Activated CD4-positive, CD25-positive, alpha-beta regulatory T cell treated with anti-CD3 and anti-CD28 coated beads, Interleukin-2, amount 50 U/mL, for 72 hours (primary cell): ENCODE data around the gene ZNF775.
A peak's percentile ranks its signal among the peaks of the same experiment; 100 is the strongest.

Experiments used
- DNase-seq: peaks from one replicate; pipeline ENCODE4 v3.0.0; 2021

ZNF775 gene

DNA sequence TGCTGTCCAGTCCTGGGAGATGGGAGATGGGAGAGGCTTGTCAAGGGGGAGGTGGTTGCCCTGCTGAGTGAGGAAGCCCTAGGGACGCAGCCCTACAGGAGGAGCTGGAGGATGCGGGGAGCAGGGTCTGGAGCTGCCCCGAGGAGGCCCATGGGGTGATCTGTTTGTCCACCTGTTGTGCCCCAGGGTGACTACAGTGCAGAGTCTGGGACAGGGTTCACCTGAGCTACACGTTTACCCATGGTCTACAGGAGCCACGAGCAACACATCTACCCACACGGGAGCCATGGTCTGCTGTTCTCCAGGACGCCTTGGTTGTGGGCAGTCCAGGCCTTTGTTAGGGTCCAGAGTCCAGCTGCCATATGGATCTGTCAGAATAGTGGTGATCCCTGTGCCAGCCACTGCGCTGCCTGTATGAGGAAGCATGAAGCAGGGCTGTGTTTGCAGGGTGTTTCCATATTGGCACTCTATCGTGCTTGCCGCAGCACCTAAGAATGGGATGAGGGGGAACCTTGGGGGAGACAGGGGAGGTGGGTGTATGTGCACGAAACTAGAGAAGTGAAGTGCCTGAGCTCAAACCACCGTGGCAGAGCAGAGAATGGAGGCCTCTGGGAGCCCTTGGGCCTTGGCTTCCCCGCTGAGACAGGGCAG is 23.7 kb downstream of the ZNF775 start:
- peak; percentile 19 for DNase-seq

DNA sequence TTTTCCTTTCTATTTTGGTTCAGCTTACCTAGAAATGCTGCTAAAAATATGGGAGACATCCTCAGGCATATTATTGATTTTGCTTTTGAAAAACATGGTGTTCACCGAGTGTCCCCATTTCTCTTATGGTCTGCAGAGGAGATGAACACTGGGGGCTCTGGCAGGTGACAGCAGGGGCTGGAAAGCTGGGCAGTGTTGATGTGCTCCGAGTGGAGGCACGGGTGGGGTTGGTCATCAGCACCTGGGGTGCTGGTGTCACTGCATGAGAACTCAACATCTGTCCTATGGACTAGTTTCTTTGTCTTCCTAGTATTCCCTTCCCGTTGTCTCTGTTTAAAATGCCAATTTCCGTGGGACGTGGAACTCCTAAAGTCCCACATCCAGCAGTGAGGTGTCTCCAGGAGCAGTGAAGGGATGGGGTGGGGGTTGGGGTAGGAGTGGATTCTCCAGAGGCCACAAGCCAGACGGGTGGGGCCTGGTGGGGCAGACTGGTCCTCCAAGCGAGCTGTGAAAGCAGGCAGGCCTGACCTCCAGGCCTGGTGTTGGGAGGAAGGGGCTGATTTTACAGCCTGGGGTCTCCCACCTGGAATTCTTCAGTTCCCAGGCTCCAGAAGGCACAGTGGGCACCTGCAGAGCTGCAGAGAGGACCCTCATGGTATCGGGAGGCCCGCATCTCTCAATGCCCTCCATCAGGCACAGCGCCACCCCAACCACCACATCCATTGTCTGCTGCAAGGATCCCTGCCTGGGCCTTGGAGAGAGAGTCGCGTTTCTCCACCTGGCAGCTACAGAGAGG is 24.4 kb downstream of the ZNF775 start:
- peak; percentile 28 for DNase-seq

- peak; percentile 22 for DNase-seq
Observed at GRCh38 chr7:150404172-150404804, 25.2 kb downstream of the ZNF775 start.

DNA sequence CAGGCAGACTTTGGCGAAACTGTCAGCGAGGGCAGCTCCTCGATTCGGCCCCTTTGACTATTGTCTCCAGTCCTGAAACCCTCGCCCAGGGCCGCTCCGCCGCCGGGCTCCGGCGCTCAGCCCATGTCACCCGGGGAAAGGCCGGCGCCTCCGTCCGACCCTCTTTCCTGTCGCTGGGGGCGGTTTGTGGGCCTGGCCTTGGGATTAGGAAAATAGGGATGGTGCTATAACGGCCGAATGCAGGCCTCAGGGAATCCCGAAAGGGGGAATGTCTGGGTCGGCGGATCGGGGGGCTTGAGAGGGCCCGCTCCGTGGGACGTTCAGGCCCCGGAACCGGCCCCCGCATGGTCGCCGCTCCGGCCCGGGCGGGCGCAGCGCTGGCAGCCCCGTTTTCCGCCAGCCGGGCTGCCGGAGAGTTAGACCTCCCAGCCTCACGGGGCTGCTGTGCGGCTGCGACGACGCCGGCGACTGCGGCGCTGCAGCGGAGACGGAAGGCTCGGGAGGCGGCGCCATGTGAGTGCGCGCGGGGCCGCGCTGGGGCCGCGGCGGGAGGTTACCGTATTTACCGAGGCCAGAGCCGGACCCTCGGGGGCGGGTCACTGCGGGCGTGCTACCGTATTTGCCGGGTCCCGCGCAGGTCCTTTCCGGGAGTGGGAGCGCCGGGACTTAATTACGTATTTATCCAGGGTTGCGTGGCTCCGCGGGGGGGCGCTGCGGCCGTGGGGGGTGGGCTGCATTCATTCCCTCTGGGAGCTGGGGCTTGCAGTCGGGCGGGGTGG is 25.9 kb downstream of the ZNF775 start:
- peak; percentile 79 for DNase-seq

- DNase-seq, result peak; percentile 50
Observed at GRCh38 chr7:150405584-150406311, 26.6 kb downstream of the ZNF775 start.

- DNase-seq, result peak; percentile 34
Observed at GRCh38 chr7:150406312-150406566, 27.1 kb downstream of the ZNF775 start.

DNA sequence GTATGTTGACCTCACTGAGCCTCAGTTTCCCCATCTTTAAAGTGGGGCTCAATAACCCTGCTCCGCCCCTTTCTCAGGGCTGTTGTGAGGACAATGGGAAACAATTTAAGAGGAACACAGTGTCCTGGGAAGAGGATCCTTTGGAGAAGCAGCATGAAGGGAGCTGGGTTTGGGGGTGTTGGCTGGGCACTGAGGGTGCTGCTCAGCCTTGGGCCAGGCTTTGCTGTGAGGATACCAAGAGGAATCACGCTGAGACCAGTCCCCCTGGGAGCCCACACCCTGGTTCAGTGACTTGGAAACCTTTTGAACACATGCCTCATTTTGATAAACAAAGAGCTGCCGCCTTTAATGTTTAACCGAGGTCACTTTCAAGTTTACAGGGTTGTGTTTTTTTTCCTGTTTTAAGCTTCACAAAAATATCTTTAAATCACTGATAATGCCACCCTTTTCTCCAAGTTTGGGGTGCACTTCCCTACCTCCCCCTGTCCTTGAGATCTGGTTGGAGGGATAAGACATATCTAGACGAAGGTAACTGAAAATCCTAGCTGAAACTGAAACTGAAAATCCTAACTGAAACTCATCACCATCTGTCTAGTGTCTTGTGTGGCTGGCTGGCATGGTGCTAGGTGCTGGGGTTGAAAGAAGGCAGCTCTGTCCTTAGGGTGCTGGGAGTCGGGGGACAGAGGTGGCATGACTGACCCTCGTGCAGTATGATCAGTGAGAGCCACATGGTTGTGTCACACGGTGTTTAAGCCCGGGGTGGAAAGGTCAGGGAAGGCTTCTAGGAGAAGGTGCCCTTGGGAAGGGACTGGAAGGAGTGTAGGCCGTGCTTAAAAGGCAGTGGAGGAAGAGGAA is 27.7 kb downstream of the ZNF775 start:
- peak; percentile 36 for DNase-seq

DNA sequence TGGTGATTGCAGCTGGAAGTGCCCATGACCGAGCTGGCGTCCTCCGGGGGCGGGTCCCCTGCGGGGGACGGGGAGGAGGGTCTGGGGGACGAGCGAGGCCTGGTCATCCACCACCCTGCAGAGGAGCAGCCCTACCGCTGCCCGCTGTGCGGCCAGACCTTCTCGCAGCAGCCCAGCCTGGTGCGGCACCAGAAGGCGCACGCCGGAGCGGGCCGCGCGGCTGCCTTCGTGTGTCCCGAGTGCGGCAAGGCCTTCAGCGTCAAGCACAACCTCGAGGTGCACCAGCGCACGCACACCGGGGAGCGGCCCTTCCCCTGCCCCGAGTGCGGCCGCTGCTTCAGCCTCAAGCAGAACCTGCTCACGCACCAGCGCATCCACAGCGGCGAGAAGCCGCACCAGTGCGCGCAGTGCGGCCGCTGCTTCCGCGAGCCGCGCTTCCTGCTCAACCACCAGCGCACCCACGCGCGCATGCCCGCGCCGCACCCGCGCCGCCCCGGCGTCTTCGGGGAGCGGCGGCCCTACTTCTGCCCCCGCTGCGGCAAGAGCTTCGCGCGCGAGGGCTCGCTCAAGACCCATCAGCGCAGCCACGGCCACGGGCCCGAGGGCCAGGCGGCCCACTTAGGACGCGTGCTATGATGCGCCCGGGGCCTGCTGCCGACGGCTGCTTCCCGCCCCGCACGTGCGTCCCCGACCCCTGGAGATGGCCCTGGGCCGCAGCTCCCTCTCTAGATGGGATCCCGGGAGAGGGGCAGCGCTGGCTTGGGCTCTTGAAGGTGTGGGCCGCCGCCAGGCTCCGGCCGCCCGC is 28.7 kb downstream of the ZNF775 start:
- DNase-seq, result peak; percentile 26

GRCh38 chr7:150408393-150409299 is 29.5 kb downstream of the ZNF775 start:
- DNase-seq, result peak; percentile 28

DNA sequence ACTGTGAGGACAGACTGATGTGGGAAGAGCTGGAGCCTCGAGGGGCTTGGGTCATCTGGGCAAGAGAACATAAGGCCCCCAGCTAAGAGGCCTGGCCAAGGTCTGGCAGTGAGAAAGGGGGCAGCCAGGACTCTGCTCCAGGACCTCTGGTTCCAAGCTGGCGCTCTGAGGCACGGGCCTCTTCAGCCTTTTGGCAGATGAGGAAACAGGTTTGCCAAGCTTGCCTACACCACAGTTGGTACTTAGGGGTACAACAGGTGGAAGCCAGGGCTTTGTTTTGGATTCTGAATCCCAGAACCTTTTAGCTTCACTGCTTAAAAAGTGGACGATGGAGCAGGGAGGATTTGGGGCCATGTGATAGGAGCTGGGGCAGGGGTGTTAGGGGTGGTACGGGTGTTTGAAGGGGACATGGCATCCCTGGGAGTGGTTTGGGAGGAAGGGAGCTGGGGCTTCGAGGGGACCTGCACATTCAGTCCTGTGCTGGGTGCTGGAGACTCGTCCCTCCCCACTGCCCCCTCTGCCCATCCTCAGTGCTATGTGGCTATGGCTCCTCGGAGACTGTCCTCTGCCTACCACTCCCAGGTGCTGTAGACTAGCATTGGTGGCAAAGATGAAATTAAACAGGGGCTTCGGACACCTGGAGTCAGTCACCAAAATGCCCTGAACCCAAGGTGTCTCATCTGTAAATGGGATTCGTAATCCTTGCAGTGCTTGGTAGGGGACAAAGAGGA is 30.3 kb downstream of the ZNF775 start:
- DNase-seq, result peak; percentile 26

- peak; percentile 17 for DNase-seq
Observed at GRCh38 chr7:150410131-150410530, 31.0 kb downstream of the ZNF775 start.

DNA sequence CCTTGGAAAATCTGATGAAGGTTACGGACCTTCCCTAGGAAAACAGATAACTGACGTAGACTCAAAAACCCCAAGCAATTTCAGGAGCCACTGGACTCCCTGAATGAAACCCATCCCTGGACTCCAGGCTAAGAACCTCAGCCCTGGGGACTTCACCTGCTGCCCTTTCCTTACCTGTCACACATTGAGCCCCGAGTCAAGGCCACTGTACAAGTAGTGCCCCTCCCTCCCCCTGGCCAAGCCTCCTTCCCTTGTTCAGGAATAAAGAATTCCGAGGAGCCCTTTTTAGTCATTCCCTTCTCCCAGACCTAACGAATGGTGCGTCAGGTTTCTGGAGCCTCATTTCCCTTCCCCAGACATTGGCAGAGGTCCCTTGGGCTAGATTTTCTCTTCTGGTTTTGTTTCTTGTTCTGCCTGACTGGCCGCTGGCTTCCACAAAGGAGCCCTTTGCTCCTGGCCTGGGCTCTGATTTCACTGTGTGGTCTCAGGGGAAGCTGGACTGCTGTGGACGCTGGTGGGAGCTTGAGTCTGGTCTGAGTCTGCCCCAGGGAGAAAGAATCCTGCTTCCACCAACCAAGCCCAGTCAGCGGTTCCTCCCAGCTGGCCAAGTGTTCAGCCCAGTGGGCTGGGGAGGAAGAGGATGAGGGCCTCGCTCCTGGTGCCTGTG is 31.7 kb downstream of the ZNF775 start:
- DNase-seq, result peak; percentile 13

DNA sequence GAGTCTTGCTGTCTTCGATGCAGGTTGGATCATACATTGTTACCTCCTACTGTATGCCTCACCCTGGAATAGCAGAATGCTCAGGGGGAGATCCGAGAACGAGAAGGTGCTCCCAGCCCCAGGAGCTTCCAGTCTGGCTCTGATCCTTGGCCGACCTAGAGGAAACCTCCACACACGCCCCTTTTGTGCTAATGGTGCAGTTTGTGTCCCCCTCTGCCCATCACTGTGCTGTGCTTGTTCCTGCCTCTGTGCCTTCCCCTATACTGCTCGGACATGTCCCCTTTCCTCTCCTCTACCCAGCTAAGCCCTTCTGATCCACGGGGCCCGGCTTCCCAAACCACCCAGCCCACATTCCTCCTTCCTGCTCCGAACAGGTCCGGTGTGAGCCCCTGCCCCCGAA is 32.5 kb downstream of the ZNF775 start:
- DNase-seq, result peak; percentile 15

DNA sequence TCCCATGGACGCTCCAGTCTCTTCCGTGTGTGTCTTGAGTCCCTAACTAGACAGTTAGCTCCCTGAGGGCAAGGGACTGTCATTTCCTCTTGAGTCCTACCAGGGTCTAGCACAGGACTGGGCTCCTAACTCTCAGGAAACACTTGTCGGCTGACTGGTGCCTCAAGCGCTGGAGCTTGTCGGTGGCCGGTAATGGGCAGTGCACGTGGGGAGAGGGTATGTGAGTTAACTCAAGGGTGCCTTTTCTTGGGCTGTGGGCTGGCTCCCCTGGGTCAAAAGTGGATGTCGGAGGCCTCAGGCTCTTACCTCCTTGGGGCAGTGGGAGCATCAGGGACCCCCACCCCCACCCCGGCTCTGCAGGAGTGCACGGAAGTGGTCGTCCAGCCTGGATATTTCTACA is 32.9 kb downstream of the ZNF775 start:
- peak; percentile 21 for DNase-seq

- peak; percentile 28 for DNase-seq
Observed at GRCh38 chr7:150412518-150413488, 33.7 kb downstream of the ZNF775 start.

GRCh38 chr7:150413640-150414081 is 34.5 kb downstream of the ZNF775 start:
- DNase-seq, result peak; percentile 15
